Glomerular endothelial cell (primary cell): ENCODE results near the gene TNS3. TPM values are rescaled to one million over a fixed set of nuclear protein-coding genes. Genes with fewer than 3 reads are reported as not detected.

Experiments used
- DNase-seq: peaks from one replicate; pipeline ENCODE4 v3.0.0-alpha.2; 2011; ENCODE audit warnings: low read depth, low spot score; ENCODE audit errors: extremely low read depth
- total RNA-seq: library from RNA; depleted of rRNA; stranded (reverse); fragments of >200 nt; gene quantifications from 2 replicates; pipeline ENCODE4 v1.2.3, GENCODE V29; 2015

TNS3 gene
- total RNA-seq, 1 donor from 2014 or later, result 62.3 TPM

DNA sequence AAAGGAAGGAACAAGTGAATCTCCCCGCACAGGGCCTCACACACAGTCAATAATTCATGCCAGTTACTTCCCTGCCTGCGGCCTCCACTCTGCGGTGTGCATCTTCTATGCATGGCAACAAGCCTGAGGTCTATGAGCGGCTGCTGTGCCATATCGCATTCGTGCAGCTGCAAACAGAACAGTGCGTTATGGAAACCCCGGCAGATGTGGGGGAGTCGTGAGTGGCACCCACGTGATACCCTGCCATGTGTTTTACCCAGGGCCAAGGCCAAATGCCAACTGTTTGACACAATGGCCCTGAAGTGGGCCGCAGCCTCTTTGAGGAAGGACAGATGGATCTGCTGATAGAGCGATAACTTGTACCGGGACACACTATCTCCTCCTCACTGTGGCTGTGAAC lies 13.4 kb downstream of the TNS3 start:
- DNase-seq, result no peak

DNA sequence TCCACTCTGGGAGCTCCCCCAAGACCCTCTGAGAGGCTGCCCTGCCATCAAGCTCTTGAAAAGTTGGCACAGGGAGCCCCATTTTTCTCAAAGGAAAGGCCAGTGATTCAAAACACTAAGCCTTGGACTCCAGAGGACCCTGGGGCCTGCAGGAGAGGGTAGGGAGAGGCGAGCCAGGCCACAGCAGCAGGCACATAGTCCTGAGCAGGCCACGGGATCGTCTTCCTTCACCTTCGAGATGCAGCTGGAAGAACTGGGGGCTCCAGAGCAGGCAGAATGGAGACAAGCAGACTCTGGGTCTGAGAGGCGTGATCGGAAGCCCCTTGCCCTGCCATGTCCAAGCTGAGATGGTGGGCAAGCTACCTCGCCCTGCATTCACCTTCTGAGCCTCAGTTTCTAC lies 13.9 kb downstream of the TNS3 start:
- no peak for DNase-seq

- DNase-seq, result no peak
Measured at GRCh38 chr7:47565640-47566250, 16.2 kb downstream of the TNS3 start.

DNA sequence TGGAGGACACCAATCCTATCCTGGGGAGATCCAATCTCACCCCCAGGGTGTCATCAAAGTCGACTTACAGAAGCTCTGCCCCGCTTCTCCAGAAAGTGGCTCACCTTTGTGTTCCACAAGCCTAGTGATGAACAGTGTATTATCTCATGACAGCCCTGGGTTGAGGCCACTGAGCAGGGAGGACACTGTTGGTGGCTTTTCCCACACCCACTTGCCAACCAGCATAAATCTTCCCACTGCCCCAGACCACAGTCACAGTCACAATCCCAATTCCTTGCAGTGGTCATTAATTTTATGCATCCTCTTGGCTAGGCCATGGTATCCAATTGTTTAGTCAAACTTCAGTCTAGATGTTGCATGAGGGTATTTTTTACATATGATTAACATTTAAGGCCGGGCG lies 18.4 kb downstream of the TNS3 start:
- no peak for DNase-seq

- no peak for DNase-seq
Measured at GRCh38 chr7:47561715-47562446, 20.0 kb downstream of the TNS3 start.

DNA sequence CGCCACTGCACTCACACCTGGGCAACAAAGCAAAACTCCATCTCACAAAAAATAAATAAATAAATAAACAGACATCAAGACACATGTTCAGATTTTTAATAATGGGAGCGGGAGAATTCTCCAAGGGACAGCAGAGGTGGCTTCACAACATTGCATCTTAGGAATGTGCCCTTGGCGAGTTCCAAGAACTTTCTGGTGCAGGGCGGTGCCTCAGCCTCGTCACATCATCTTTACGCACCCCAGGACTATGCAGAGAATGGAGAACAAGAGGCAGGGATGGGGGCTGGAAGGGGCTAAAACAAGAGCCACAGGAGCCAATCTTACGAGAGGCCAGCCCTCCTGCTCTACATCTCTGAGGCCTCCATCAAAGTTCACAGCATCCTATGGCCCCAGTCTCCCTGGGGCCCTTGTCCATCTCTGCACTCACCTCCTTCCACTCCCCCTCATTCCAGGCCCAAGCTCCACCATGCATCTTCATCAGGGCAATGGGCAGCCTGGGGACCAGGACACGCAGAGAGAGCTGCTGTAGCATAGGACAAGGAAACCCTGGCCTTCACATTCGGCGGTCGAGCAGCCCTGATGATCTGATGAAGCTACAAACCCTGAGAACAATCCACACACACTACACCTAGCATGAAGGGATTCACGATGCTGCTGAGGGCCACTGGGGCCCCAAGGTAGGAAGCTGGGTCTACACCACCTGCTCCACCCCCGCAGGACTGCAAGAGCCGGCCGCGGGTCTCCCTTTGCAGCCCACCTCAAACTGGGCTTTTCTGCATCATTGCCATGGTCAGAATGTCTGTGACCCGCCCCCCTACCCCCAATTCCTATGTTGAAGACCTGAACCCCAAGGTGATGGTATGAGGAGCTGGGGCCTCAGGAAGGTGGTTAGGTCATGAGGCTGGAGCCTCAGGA lies 22.3 kb downstream of the TNS3 start:
- DNase-seq, result no peak

DNA sequence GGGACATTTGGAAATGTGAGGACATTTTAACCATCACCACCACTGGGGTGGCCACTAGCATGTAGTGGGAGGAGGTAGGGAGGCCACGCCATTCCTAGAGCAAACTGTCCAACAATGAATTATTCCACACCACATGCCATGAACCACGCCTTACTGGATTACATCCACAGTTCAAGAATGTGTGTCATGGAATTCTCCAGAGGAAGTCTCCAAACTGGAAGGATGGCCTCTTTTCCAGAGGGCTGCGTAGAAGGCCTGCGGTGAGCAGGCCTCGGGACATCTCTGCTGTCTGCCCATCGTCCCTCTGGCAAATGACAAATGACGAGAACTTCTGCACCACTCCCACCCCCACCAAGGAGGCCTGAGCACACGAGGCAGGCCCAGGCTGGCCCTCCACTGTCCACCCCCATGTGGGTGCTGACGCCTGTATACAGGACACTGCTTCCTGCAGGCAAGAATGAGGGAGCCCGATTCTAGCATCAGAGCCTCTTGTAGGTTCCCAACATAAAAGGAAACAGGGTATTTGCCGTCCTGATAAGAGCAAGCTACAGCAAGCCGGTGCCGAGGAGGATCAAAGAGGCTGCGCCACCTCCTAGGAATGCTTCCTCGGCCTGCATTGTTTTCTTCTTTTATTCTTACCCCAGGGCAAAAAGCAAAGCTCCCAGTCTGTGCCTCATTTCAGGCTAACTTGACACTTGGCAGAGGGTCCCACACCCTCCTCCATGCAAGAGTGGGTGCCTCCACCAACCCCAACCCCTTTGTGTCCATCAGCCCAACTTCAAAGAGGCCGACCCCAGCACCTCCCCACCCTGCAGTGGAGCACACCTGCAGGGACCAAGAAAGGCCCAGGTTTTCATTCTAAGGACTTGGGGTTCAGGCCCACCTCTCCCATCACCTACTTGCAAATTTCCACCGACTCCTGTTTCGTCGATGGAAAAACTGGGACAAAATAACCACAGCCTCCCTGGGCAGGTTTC lies 23.9 kb downstream of the TNS3 start:
- DNase-seq, result no peak

DNA sequence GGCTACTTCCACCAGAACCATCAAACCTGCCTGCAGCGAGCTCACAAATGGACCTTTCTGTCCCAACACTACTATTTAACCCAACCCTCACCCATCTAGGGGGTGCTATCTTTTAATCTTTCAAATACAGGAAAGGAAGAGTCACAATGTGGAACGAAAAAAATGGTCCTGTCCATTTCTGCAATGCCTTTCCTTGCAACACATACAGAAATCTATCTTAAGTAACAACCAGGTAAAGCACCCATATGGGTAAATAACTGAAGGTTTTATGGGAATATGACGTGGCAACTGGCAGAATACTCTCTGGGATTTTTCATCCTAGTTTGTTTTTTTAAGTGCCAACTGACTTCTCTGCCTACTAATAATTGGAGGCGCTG lies 24.6 kb downstream of the TNS3 start:
- no peak for DNase-seq

- no peak for DNase-seq
Measured at GRCh38 chr7:47556511-47557180, 25.3 kb downstream of the TNS3 start.

DNA sequence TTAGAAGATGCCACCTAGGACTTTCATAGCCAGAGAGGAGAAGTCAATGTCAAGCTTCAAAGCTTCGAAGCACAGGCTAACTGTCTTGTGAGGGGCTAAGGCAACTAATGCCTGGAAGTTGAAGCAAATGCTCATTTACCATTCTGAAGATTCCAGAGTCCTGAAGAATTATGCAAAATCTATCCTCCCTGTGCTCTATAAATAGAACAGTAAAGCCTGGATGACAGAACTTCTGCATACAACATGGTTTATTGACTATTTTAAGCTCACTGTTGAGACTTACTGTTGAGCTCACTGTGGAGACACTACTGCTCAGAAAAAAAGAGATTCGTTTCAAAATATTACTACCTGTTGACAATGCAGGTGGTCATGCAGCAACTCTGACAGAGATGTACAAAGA lies 28.6 kb downstream of the TNS3 start:
- DNase-seq, result no peak

DNA sequence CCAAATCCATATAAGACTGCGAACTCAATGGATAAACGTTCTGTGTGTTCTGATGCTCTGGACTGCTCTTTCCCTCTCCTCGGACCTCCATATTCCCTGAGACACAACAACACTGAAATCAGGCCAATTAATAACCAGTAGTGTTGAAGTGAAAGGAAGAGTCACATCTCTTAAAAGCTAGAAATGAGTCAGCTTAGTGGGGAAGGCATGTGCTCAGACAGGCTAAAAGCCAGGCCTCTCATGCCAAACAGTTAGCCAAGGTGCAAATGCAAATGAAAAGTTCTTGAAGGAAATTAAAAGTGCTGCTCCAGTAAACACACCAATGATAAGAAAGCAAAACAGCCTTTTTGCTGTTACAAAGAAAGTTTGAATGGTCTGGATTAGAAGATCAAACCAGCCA lies 29.3 kb downstream of the TNS3 start:
- DNase-seq, result no peak

- no peak for DNase-seq
Measured at GRCh38 chr7:47551668-47552440, 30.1 kb downstream of the TNS3 start.

- DNase-seq, result no peak
Measured at GRCh38 chr7:47550788-47551470, 31.0 kb downstream of the TNS3 start.

DNA sequence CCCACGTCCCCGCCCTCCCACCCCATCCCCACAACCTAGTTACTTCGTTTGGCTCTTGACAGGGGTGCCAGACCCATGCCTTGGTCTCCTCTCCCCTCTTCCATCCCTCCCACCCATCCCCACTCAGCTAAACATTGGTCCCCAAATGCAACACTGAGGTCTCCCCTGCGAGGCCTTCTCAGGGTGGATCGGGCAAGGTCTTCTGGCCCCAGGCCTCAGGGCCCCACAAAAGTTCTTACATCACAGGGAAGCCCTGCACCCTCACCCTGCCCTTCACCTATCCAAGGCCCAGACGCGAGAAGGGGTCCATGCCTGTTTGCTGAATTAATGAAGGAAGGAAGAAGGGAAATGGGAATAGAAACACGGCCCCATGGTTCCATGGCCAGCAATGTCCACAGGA lies 32.0 kb downstream of the TNS3 start:
- DNase-seq, result no peak

DNA sequence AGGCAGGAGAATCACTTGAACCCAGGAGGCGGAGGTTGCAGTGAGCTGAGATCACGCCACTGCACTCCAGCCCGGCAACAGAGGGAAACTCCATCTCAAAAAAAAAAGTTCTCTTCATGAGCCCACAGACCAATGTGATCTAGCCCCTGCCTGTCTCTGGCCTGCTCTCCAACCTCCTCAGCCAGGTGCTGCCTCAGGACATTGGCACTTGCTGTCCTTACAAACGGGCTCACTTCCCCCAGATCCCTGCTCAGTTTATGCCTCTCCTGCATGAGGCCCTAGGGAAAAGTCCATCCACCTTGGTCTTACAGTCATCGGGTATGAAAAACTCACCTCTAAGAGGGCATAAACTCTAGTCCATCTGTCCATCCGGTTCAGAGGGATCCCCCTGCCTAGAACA lies 32.5 kb downstream of the TNS3 start:
- DNase-seq, result no peak

DNA sequence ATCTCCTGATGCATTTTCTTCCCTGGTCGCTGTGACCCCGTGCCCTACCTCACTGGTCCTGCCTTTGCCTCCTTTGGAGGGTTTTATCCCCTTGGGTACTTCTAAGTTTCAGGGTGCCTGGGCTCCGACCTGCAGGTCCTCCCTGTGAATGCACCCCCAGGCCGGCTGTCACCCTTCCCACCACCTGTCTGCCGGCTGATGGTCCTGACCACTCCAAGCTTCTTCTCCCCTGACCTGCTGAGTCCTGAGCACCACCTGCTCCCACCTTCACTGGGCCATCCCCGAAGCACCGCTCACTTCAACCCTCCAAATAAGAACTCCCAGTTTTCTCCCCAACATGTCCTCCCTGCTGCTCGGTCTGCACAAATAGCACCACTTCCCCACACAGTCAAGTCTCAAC lies 33.4 kb downstream of the TNS3 start:
- no peak for DNase-seq

DNA sequence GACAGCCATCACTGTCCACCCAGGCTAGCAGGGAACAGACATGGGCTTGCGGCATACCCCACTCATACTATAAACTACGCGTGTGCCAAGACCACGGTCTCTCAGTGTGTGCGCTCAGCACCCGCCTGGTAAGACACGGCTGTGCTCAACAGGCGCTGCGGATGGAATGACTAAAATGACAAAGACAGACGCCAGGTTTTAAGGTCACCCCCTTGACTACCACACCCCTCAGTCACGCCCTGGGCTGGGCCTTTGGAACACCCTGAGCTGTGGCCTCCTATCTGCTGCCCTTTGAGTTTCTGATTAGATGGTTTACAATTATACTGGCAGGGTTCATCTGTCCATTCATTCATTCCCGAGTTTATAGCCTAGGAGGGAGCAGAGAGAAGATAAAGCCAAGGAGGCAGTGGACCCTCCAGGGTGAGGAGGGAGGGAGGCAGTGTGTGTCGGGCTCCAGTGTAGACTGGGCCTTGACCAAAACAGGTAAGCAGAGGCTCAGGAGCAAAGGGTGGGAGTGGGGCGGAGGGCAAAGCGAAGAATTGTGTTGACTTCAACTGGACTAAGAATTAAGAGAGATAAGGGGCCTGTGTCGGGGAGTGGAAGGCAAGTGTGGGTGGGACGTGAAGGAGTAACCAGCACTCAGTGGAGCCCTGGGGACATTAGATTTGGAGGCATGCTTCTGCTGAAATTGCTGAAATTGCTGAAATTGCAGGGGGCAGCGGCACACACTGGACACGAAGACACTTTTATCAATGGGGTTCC lies 35.0 kb downstream of the TNS3 start:
- DNase-seq, result no peak

- DNase-seq, result no peak
Measured at GRCh38 chr7:47546171-47546570, 35.7 kb downstream of the TNS3 start.
